DOHH2 (cell line): ENCODE measurements around the gene IFI27L1.

Source experiments
- H3F3A ChIP-seq: fragments of 200-600 bp; sonication (generic), shearing (Covaris generic); 2 replicates; pipeline ENCODE4 v1.6.0; 2016; ENCODE audit warnings: antibody characterized with exemption, mild to moderate bottlenecking; ENCODE audit not compliant: control insufficient read depth, insufficient read depth
- H3K27ac ChIP-seq: fragments of 200-600 bp; sonication (generic); 2 replicates; pipeline ENCODE4 v1.5.1; 2014; ENCODE audit warnings: low read depth, mild to moderate bottlenecking, low read length, moderate library complexity
- H3K27me3 ChIP-seq: fragments of 200-600 bp; sonication (generic); 2 replicates; pipeline ENCODE4 v1.6.1; 2014; ENCODE audit warnings: mild to moderate bottlenecking, low read length, mixed read lengths; ENCODE audit not compliant: control insufficient read depth
- H3K36me3 ChIP-seq: fragments of 200-600 bp; sonication (generic); 2 replicates; pipeline ENCODE4 v1.6.1; 2014; ENCODE audit warnings: mild to moderate bottlenecking, low read length, moderate library complexity, mixed read lengths; ENCODE audit not compliant: control insufficient read depth
- H3K4me1 ChIP-seq: fragments of 200-600 bp; sonication (generic); 2 replicates; pipeline ENCODE4 v1.6.1; 2014; ENCODE audit warnings: mild to moderate bottlenecking, low read length, mixed read lengths; ENCODE audit not compliant: control insufficient read depth
- H3K4me2 ChIP-seq: fragments of 200-600 bp; sonication (generic); 2 replicates; pipeline ENCODE4 v1.6.0; 2014; ENCODE audit warnings: mild to moderate bottlenecking, low read length, moderate library complexity
- H3K4me3 ChIP-seq: fragments of 200-600 bp; sonication (generic); 2 replicates; pipeline ENCODE4 v1.5.1; 2014; ENCODE audit warnings: mild to moderate bottlenecking, low read length, mixed read lengths
- H3K79me2 ChIP-seq: fragments of 200-600 bp; sonication (generic); 2 replicates; pipeline ENCODE4 v1.6.1; 2014; ENCODE audit warnings: mild to moderate bottlenecking, low read length, mixed read lengths; ENCODE audit not compliant: control insufficient read depth
- H3K9me2 ChIP-seq: fragments of 200-600 bp; sonication (generic); replicated peaks from 2 replicates; pipeline ENCODE4 v1.6.1; 2014; ENCODE audit warnings: mild to moderate bottlenecking, low read length, mixed read lengths; ENCODE audit not compliant: control insufficient read depth
- H3K9me3 ChIP-seq: fragments of 200-600 bp; sonication (generic); 2 replicates; pipeline ENCODE4 v1.6.1; 2014; ENCODE audit warnings: antibody characterized with exemption, low read length, mixed read lengths; ENCODE audit not compliant: control insufficient read depth, insufficient read depth
- H4K20me1 ChIP-seq: fragments of 200-600 bp; sonication (generic); 2 replicates; pipeline ENCODE4 v1.6.0; 2014; ENCODE audit warnings: low read depth, mild to moderate bottlenecking, antibody characterized with exemption, low read length, moderate library complexity; ENCODE audit not compliant: control insufficient read depth, insufficient read depth
- CTCF ChIP-seq: fragments of 200-600 bp; sonication (generic); IDR thresholded peaks from one replicate; pipeline ENCODE4 v1.5.1; 2014; ENCODE audit warnings: antibody characterized with exemption, mild to moderate bottlenecking, low read depth, low read length; ENCODE audit not compliant: poor library complexity, severe bottlenecking
- EZH2phosphoT487 ChIP-seq: fragments of 200-600 bp; sonication (generic); IDR thresholded peaks from 2 replicates; pipeline ENCODE4 v1.6.1; 2017; ENCODE audit warnings: borderline replicate concordance, mild to moderate bottlenecking, antibody characterized with exemption, low read length, moderate library complexity, mixed read lengths

Gene IFI27L1

GRCh38 chr14:94115631-94116030 is 34.5 kb downstream of the IFI27L1 start:
- Histone ChIP-seq H4K20me1 (no peaks in the 10 kb centered on the region), H3K9me2 (no peaks in the 10 kb centered on the region), H3K36me3 (no peaks in the 10 kb centered on the region), H3K9me3 (peaks cover 5% of the 10 kb centered on the region), H3F3A (no peaks in the 10 kb centered on the region), H3K27me3 (peaks cover 15% of the 10 kb centered on the region), H3K27ac (no peak overlapping the region), H3K4me2 (no peak overlapping the region), H3K4me3 (no peak overlapping the region), H3K4me1 (no peaks in the 10 kb centered on the region), H3K79me2 (no peaks in the 10 kb centered on the region)
- TF ChIP-seq CTCF = no peak
- no peak for TF ChIP-seq EZH2phosphoT487

GRCh38 chr14:94116701-94117100 is 35.6 kb downstream of the IFI27L1 start:
- Histone ChIP-seq H3K27me3 (peaks cover 19% of the 10 kb centered on the region), H3K9me3 (peaks cover 6% of the 10 kb centered on the region), H3F3A (no peaks in the 10 kb centered on the region), H3K4me2 (no peak overlapping the region), H4K20me1 (no peaks in the 10 kb centered on the region), H3K27ac (no peak overlapping the region), H3K79me2 (no peaks in the 10 kb centered on the region), H3K36me3 (no peaks in the 10 kb centered on the region), H3K9me2 (no peaks in the 10 kb centered on the region), H3K4me1 (no peaks in the 10 kb centered on the region), H3K4me3 (no peak overlapping the region)
- TF ChIP-seq CTCF (no peak), EZH2phosphoT487 (no peak)

- Histone ChIP-seq H3K79me2 (no peaks in the 10 kb centered on the region), H3K4me3 (no peak overlapping the region), H3K27ac (no peak overlapping the region), H3K27me3 (peaks cover 19% of the 10 kb centered on the region), H3K9me2 (no peaks in the 10 kb centered on the region), H4K20me1 (no peaks in the 10 kb centered on the region), H3F3A (no peaks in the 10 kb centered on the region), H3K4me2 (no peak overlapping the region), H3K9me3 (peaks cover 6% of the 10 kb centered on the region), H3K36me3 (no peaks in the 10 kb centered on the region), H3K4me1 (no peaks in the 10 kb centered on the region)
- TF ChIP-seq EZH2phosphoT487 (no peak), CTCF (no peak)
Observed at GRCh38 chr14:94117856-94118255, 36.7 kb downstream of the IFI27L1 start.

- TF ChIP-seq EZH2phosphoT487 (no peak), CTCF (no peak)
Observed at GRCh38 chr14:94119071-94119470, 38.0 kb downstream of the IFI27L1 start.

More at GRCh38 chr14:94119071-94119470, 38.0 kb downstream of the IFI27L1 start:
- H3K9me2 ChIP-seq = no peaks in the 10 kb centered on the region
- H3K27ac ChIP-seq = no peak overlapping the region
- H3K9me3 ChIP-seq = peaks cover 6% of the 10 kb centered on the region
- H3K4me1 ChIP-seq = no peaks in the 10 kb centered on the region
- H3K4me3 ChIP-seq = no peak overlapping the region
- no peaks in the 10 kb centered on the region for H3K36me3 ChIP-seq
- H3K27me3 ChIP-seq = peaks cover 16% of the 10 kb centered on the region
- H4K20me1 ChIP-seq = no peaks in the 10 kb centered on the region
- H3K79me2 ChIP-seq = no peaks in the 10 kb centered on the region
- no peak overlapping the region for H3K4me2 ChIP-seq
- no peaks in the 10 kb centered on the region for H3F3A ChIP-seq
